Activated CD8-positive, alpha-beta memory T cell treated with anti-CD3 and anti-CD28 coated beads, Interleukin-2, amount 50 U/mL, for 4 hours (primary cell): Measurements from ENCODE around the gene ACTL7B.
"Not testable (repeated sequence)": the region's sequence is repeated elsewhere in the genome, so short reads cannot be mapped to it uniquely, and the experiment has no call there.

ENCODE experiments used
- DNase-seq: peaks from one replicate; pipeline ENCODE4 v3.0.0-alpha.2; 2020

The ACTL7B gene

DNA sequence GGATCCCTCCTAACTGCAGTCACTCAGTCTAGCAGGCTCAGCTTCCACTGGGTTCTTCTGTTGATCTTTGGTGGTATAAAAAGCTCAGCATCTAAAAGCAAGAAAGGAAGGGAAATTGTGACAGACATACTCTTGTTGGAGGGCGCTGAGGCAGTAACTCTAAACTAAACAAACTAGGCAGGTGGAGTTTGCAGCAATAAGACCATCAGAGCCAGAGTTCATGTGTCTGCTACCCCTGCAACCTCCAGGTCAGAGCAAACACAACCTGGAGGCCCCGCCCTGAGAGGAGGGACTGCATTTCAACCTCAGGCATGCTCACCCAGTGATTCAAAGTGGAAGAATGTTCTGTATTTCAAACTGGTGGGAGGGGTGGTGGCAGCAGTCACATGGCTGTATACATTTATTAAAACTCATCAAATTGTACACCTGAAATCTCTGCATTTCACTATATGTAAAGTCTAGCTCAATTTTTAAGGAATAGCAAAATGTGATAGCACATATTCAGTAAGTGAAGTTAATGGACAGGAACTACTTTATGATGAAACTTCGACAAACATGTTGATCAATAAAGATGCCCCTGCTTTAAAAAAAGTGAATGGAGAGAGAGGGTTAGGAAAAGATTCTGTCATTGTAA lies 13.4 kb upstream of the ACTL7B start:
- no peak for DNase-seq

DNA sequence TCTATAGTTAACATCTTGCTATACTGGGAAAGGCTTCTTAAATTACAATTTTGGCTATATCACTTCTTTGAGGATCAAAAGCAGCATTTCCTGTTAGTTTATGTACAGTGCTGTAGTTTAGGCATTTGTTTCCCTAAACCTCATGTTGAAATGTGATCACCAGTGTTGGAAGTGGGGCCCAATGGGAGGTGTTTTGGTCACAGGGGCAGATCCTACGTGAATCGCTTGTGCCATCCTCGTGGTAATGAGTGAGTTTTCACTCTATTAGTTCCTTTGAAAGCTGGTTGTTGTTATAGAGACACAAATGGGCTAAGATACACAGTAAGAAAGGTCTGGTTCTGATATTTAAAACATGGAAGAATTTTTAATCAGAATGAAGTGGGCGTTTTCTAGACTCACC lies 12.0 kb upstream of the ACTL7B start:
- DNase-seq, result no peak

DNA sequence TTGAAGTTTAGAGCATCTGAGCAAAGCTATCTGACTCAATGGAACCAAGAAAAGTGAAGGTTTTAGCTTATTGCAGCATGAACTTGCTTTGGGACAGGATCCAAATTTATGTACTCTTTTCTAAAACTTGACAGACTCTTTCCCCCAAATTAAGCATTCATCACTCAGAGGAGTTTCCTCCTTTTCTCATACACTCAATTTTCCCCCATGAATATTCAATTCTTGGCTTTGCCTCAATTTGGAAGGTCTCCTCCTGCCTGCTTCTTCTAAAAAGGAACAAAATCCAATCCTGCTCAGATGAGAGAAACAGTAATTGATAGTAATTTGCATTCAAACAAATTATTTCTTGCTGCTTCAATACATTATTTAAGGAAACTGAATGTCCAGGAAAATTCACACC lies 11.3 kb upstream of the ACTL7B start:
- DNase-seq, result no peak

DNA sequence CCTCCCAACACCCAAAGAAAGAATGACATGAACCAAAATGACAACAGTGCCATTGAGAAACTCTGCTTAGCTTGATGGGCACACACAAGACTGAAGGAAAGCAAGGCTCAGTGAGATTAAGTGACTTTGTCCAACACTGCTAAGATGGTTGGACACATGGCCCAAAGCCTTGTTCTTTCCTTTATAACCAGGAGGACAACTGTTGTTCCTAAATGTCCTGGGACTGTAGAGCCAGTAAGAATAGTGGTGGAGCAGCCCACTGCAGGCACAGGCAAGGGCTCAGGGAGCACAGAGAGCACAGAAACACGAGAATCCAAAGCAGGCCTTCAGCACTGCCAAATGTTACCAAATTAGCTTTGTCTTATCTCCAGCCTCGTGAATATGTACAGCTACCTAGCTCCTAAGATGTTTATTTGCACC lies 10.2 kb upstream of the ACTL7B start:
- no peak for DNase-seq

DNA sequence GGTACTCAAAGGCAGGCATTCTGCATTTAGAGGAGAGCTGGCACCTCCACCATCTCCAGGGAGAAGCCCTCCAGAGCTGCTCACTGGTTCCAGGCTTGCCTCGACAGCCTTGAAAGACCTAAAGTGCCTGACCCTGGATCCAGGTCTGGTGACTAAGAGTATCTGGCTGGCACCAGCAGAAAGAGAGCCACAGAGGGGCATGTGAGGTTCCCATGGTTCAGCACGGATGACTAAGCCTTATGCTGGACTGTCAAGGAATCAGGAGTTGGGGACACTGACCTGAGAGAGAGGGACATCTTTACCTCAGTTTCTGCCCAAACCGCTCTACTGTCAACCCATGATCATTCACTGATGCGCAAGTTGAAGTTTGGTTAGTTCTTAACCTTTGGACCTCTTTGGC lies 9.3 kb upstream of the ACTL7B start:
- no peak for DNase-seq

DNA sequence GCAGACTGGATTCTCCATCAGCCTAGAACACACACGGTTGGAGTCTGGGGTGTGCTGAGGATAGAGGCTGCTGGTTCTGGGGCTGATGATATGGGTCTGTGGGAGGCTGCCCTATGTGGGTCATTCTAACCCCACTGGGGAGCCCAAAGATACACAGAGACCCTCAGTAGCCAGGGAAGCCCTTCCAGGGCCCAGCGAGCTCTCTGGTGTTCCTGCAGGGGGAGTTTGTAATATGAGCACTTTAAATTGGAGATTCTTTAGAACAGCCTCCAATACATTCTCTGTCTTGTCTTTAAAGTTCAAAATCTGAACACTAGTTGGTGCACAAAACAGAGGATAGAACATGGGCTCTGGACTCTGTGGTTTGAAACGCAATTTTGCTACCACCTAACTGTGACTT lies 8.7 kb upstream of the ACTL7B start:
- no peak for DNase-seq

DNA sequence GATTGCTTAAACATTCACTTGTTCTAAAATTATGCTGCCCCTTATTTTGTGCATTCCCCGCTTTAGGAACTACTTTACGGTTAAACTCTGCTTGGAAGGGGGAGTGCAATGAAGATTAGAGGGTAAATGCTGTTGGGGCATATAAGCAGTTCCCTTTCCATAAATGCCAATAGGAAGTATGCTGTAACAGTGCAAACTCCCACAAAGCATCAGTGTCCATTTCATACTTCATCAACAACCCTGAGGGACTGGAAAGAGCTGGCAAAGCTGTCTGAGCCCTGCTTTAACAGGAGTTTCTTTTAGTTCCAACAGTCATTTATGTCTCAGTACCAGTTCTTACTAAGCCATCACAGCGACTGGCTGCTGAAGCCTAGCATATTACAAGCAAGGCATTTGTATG lies 8.1 kb upstream of the ACTL7B start:
- no peak for DNase-seq

DNA sequence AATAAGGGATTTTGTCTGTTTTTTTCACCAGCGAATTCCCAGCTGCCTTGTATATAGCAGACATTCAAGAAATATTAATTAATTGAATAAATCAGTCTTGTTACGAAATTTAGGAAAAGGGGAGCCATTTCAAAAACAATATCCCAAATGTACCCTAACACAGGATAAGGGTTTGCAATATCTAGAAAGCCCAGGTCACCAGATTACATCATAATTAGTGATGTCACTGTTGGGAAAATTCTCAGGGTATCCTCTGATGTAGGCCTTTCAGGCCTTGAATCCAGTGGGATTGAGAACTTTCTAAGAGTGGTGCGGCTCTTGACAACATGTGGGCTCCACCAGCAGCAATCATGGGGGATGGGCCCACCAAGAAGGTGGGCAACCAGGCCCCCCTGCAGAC lies 6.2 kb upstream of the ACTL7B start, which contains the start of gene ACTL7A:
ACTL7A (plus strand) TSS at position 270 of the 400 bp plus-strand sequence; CDS start at position 327, 57 bp downstream.
- DNase-seq, result no peak

DNA sequence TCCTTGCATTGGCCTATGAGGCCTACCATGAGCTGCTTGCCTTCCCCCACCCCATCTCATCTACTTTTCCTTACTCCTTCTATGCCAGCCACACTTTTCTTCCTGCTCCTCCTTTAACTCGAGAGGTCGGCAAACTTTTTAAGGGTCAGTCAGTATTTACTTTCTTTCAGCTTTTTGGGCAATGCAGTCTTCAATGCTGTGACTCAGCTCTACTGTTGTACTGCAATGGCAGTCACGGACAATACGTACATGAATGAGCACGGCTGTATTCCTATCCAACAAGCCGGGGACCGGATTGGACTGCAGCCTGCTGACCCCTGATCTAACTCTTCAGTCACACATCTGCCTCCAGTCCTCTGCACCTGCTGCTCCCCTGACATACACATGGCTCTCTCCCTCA lies 5.7 kb upstream of the ACTL7B start:
- DNase-seq, result no peak

DNA sequence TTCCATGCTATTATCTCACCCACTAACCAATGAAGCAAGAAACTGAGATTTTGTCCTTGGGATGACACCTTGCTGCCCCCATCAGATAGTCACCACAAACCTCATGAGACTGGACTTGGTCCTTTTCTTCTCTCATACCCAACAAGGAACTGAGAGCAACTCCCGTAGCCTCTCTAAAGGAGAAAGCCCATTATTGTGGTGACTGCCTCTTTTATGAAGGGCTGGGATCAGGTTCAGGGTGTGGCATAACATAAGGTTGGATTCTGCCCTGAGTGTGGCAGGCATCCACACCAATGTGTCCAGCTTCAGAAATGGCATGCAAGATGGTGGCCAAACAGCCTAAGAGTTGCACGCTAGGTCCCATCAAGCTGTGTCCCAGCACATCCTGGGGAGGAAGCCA lies 5.0 kb upstream of the ACTL7B start:
- DNase-seq, result no peak

DNA sequence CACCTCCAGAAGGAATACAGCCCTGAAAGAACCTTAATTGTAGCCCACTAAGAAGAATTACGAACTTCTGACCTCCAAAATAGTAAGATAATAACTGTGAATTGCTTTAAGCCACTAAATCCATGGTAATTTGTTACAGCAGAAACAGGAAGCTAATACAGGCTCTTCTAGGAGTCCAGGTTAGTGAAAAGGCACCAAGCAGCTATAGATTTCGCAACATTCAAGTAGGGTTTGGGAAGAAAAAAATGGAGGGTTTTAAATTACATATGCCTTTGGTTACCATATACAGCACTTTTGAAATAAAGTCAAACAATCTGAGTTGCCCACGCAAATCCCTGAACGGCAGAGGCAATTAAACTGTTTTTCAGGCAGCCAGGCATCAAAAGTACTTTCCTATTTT lies 4.6 kb upstream of the ACTL7B start:
- no peak for DNase-seq

DNA sequence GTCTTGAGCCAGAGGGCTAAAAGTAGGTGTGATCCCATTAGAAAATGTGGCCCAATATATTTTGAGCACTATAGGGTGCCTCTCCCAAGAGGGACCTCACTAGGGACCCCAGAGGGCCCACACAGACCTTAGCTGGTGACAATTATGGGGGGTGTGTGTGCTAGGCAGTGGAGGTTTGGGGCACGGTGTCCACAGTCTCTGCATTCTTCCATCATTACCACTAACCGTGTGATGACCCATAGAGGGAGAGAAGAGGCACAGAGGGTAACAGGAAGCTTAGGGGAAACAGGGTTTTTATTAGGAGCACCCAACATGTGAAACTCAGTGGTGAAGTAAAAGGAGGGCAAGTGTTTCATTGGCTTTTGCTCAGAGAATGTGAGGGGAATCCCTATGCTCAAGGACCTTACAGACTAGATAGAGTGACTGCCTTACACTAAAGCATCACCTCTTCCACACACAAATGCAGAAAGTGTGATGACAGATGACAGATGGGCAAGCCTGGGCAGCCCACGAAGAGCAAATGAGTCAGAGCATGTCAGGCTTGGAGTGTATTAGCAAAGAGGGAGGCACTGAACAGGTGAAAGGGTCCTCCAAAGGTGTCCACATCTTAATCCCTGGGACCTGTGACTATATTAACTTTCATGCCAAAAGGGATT lies 3.8 kb upstream of the ACTL7B start:
- DNase-seq, result no peak

DNA sequence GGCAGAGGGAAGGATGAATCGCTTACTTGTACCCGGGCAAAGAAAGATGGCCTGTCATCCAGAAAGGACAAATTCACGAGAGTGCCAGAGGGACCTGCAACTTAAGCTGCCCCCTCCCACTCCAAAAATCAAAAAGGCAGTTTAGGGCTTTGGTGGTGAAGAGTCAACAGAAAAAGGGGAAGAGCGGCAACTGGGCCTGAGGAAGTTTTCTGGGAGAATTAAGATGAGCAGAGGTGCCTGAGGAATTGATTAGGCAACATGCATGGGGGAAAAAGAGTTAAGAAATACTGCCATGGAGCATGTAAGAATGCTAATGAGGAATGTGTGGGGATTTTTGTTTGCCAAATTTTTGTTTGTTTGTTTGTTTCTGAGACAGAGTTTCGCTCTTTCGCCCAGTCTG lies 1.8 kb upstream of the ACTL7B start:
- no peak for DNase-seq

DNA sequence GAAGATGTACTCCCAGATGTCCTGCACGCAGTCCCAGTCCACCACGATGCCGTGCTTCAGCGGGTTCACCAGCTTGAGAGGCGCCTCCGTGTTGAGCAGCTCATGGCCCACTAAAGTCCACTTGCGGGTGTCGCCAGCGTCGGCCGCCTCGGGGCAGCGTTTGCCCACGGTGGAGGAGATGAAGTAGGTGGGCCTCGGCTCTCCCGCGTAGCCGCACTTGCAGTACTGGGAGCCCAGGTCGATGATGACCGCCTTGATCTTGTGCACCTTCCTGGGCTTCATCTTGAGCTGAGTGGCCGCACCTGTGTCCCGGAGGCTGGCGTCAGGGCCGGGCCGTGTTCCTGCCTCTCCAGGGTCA lies 278 bp downstream of the ACTL7B start:
- no peak for DNase-seq

DNA sequence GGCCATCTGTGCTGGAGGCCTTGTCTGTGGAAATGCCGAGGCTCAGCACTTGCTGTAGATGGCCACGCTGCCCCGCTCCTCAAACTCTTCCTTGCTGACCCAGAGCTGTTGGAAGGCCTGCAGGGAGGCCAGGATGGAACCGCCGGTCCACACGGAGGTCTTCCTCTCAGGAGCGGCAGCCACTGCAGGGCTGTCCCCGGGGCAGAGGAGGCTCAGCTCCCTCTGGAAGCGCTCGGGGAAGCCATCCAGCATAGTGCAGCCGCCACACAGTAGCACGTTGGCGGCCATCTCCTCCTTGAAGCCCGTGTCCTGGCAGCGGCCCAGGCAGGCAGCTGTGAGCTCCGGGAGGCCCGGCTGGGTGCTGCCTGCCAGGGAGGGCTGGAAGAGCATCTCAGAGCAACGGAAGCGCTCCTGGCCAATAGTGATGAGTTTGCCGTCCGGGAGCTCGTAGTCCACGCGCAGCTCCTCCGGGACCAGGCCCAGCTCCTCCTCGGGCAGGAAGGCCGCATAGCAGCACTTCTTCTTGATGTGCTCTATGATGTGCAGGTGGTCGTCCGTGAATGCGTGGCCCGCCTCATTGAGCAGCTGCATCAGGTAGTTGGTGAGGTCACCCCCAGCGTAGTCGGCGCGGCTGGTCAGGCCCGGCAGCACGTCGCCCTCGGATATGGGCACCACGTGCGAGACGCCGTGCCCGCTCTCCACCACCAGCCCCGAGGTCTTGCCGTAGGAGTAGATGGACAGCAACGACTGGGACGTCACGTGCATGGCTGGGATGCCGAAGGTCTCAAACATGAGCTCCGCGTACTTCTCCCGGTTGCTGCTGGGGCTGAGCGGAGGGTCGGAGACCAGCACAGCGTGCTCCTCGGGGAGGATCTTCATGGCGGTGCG lies 901 bp downstream of the ACTL7B start:
- DNase-seq, result no peak

DNA sequence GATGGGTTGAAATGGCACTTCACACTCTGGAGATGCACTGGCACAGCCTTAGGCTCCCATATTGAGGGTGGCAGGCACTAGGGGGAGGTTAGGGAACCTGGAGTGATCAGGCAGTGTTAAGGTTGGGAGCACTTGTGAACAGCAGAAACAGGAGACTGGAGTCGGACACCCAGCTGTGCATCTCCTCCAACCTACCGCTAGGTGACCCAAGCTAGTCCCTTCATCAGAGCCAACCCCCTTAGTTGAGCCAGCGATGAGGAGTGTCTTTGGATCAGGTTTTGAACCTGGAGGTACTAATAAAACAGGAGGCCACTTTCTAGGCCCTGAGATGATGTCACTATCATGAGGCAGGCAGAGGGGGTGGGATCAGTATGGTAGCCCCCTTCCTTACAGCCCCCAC lies 1.7 kb downstream of the ACTL7B start:
- no peak for DNase-seq

DNA sequence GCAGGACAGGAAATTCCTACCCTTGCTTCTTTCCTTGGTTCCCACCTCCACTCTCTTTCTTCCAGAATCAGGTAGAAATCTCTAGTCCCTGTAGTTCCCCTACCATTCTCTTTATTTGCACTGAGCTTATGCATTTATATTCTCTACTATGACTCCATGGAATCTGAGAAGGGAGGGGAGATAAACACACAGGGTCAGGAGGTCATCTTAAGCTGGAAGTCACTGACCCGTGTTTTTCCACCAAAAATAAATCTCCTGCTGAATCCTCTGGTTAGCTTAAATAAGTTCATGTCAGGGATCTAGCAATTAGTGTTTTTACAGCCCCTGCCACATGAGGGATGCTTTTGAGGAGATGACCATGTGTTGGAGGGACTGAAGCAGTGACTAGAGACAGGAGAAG lies 3.7 kb downstream of the ACTL7B start:
- no peak for DNase-seq

DNA sequence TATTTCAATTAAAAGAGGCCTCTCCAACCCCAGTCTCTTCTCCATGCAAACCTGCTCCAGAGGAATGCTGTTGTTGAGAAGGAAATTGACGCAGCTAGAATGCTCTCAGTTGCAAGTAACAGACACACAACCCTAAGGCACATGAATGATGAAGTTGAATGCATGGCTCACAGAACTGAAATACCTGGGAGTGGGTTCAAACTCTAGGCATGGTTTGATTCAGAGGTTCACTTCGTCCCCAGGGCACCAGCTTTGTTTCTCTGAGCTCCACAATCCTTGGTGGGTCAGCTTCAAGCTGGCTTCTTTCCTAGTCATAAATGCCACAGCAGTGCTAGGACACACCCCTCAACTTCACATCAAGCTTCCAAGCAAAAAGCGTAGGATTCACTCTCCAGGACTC lies 4.6 kb downstream of the ACTL7B start:
- DNase-seq, result no peak

DNA sequence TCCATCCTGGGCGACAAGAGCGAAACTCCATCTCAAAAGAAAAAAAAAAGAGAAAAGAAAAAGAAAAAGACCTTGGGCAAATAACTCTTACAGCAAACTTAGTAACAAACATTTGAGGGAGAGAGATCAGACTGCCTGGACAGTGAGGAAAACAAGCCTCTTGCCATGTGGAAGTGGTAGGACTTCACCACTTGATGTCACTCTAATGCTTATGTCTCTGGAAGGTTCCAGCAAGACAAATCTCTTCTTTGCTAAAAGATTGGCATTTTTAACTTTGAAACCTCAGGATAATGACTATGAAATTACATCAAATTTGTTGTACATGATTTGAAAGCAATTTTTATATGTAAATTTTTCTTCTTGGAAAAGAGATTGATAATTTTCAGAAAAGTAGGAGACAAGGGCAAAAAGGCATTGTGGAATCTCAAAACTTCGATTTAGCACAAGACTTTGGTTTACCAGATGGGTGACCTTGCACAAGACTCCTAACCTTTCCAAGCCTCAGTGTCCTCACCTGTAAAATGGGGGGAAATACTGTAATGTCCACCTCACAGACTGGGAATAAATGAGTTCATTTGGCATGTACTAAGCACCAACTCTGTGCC lies 5.4 kb downstream of the ACTL7B start:
- DNase-seq, result no peak

DNA sequence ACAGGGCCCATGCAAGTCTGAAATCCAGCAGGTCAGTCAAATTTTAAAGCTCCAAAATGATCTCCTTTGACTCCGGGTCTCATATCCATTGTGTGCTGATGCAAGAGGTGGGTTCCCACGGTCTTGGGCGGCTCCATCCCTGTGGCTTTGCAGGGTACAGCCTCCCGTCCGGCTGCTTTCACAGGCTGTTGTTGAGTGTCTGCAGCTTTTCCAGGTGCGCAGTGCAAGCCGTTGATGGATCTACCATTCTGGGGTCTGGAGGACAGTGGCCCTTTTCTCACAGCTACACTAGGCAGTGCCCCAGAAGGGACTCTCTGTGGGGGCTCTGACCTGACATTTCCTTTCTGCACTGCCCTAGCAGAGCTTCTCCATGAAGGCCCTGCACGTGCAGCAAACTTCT lies 7.5 kb downstream of the ACTL7B start:
- DNase-seq, result not testable (repeated sequence)

DNA sequence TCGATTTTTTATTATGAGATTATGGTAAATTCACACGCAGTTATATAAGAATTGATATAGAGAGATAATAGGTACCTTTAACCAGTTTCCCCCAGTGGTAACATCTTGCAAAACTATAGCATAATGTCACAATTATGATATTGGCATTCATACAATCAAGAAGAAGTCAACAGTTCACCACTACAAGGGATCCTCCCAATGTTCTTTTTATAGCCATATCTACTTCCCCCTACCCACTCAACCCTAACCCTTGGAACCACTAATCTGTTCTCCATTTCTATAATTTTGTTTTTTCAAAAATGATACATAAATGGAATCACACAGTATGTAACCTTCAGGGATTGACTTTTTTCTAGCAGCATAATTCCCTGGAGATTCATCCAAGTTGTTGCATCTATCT lies 9.8 kb downstream of the ACTL7B start:
- no peak for DNase-seq

DNA sequence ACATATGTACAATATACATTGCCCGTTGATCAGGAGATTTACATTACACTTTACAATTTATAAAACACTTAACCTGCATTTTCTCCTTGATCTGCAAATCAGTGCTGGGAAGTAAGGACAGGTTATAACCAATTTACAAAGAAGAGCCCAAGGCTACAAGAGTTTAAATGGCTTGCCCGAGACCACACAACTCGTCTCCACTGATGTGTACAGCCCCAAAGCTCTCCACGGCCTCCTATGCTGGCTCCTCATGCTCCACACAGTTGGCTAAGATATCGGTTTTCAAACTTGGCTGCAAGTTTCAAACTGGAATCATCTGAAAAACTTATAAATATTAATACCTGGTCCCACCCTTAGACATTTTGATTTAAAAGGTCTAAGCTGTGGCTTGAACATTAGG lies 10.3 kb downstream of the ACTL7B start:
- no peak for DNase-seq

DNA sequence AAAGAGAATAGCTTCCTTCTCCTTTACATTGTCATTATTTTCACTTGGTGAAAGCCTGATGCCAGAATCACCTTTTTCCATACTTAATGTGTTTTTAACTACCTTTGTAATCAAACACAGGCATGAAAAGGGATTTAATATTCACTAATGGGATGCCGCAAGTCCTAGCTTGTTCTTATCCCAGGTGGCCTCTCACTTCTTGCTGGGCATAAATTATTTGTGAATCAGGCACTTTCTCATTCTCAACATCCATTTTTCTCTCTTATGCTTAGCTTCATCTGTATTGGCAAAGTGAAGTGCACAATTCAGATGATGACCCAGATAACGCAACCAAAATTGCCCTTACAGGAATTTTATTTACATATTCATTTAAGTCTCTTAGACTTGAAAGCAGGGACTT lies 10.9 kb downstream of the ACTL7B start:
- no peak for DNase-seq

DNA sequence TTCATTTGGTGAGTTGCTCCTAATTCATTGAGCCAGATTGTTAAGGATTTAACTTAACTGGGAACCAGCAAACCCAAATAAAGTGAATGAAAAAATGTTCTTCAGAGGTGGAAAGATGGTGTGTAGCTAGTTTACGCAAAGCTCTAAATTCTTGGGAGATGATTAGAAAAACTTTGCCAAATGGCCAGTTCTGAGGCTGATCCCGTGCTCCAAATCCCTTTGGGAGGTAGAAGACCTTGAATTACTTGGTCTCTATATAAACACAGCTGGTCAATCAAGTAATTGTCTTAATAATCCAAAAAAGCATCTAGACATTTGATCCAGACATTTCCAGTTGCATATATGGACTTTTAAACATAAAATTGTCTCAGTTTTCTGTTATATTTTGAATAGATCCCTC lies 11.4 kb downstream of the ACTL7B start:
- no peak for DNase-seq
